ENCODE measurements around the gene ERGIC3.
A peak's percentile ranks its signal among the peaks of the same experiment; 100 is the strongest.

ERGIC3 gene

GRCh38 chr20:35603695-35604448, 62.0 kb downstream of the ERGIC3 start:
- no peak for TF ChIP-seq USF1 (IDR thresholded peaks at IDR 0.05)

GRCh38 chr20:35604449-35604747, 62.5 kb downstream of the ERGIC3 start:
- TF ChIP-seq, protein P1, sequence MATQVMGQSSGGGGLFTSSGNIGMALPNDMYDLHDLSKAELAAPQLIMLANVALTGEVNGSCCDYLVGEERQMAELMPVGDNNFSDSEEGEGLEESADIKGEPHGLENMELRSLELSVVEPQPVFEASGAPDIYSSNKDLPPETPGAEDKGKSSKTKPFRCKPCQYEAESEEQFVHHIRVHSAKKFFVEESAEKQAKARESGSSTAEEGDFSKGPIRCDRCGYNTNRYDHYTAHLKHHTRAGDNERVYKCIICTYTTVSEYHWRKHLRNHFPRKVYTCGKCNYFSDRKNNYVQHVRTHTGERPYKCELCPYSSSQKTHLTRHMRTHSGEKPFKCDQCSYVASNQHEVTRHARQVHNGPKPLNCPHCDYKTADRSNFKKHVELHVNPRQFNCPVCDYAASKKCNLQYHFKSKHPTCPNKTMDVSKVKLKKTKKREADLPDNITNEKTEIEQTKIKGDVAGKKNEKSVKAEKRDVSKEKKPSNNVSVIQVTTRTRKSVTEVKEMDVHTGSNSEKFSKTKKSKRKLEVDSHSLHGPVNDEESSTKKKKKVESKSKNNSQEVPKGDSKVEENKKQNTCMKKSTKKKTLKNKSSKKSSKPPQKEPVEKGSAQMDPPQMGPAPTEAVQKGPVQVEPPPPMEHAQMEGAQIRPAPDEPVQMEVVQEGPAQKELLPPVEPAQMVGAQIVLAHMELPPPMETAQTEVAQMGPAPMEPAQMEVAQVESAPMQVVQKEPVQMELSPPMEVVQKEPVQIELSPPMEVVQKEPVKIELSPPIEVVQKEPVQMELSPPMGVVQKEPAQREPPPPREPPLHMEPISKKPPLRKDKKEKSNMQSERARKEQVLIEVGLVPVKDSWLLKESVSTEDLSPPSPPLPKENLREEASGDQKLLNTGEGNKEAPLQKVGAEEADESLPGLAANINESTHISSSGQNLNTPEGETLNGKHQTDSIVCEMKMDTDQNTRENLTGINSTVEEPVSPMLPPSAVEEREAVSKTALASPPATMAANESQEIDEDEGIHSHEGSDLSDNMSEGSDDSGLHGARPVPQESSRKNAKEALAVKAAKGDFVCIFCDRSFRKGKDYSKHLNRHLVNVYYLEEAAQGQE (IDR thresholded peaks at IDR 0.05; ENCODE audit: low read depth): no peak
- peak; percentile 53 for TF ChIP-seq RAD21 (IDR thresholded peaks at IDR 0.05; ENCODE audit: low read depth)

GRCh38 chr20:35606127-35606526, 64.2 kb downstream of the ERGIC3 start:
- TF ChIP-seq ZBTB7A (IDR thresholded peaks at IDR 0.05; ENCODE audit: low read depth) (no peak), TAF1 (IDR thresholded peaks at IDR 0.05; ENCODE audit: low read depth) (no peak), TCF12 (IDR thresholded peaks at IDR 0.05; ENCODE audit: low read depth) (no peak), FOXM1 (IDR thresholded peaks at IDR 0.05; ENCODE audit: borderline replicate concordance, low read depth) (no peak), TEAD4 (IDR thresholded peaks at IDR 0.05) (no peak), NFIC (IDR thresholded peaks at IDR 0.05) (no peak), RAD21 (IDR thresholded peaks at IDR 0.05; ENCODE audit: low read depth) (no peak), USF1 (IDR thresholded peaks at IDR 0.05) (no peak), CEBPB (IDR thresholded peaks at IDR 0.05) (no peak), EP300 (IDR thresholded peaks at IDR 0.05; ENCODE audit: borderline replicate concordance) (no peak), CREB1 (IDR thresholded peaks at IDR 0.05; ENCODE audit: low read depth) (no peak), EGR1 (IDR thresholded peaks at IDR 0.05) (no peak), YY1 (IDR thresholded peaks at IDR 0.05; ENCODE audit: low read depth) (no peak)
- TF ChIP-seq, protein P2, sequence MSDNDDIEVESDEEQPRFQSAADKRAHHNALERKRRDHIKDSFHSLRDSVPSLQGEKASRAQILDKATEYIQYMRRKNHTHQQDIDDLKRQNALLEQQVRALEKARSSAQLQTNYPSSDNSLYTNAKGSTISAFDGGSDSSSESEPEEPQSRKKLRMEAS (IDR thresholded peaks at IDR 0.05): no peak
- TF ChIP-seq, protein P1 (IDR thresholded peaks at IDR 0.05; ENCODE audit: low read depth): no peak
